ENCODE data around the gene LHFPL2.

The LHFPL2 gene

DNA sequence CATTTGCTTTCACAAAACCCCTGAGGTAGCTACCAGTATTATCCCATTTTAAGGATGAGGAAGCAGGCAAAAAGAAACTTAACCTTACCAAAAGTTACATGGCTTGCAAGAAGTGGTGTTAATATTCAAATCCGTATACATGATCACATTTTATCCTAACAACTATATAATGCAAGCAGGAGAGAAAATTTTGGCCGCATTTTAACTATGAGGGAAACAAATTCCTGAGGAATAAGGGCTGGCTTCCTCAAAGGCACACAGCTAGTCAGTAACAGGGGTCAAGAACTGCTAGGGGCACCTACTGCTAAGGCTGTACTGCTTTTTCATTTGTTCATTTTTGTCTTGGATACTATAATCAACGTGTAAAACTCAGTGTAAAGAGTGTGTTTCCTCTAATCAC, 81.0 kb downstream of the LHFPL2 start:
- no peak for DNase-seq (ENCODE audit: low spot score)

DNA sequence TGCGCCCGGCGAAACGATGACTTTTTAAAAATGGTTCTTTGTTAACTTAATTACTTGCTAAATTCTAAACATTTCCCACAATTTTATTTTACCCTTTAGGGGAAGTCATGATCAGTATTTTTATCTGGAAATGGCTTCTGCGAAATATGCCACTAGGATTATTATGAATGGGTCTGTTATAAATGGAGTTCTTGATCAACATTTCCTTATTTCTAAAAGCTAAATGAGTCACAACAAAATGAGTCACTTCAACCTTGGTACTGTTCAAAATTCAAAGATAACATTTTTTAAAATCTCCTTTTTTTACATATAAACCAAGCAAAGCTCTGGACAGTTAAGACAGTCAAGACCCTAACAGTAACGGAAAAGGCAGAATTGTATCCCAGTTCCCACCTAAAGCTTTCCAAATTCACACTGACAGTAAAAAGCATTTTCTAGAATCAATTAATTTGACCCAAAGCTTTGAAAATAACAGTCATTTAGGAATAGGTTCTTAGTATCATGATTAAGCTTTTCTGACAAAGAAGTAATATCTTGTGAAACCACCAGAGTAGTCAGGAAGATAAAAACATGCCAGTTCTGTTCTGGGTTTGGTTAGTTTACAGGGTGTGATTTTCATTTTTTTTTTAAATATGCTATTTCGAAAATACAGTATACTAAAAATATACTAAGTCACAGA, 81.7 kb downstream of the LHFPL2 start:
- no peak for DNase-seq (ENCODE audit: low spot score)

DNA sequence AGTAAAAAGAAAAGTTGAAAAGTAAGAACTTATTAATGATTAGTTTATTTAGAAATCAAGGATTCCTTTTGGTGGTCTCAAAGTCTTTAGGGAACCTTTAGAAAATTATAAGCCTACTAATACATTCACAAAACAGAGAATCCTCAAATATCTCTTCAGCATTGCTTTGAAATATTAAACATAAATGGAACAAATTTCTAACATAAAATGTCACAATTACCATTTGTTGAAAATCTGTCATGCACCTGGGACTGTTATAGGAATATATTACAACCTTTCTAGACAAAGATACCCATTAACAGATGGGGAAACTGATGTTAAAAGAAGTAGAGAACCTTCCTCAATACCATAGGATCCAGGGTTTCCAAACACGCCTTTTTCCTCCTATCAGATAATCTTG, 83.2 kb downstream of the LHFPL2 start:
- no peak for DNase-seq (ENCODE audit: low spot score)

DNA sequence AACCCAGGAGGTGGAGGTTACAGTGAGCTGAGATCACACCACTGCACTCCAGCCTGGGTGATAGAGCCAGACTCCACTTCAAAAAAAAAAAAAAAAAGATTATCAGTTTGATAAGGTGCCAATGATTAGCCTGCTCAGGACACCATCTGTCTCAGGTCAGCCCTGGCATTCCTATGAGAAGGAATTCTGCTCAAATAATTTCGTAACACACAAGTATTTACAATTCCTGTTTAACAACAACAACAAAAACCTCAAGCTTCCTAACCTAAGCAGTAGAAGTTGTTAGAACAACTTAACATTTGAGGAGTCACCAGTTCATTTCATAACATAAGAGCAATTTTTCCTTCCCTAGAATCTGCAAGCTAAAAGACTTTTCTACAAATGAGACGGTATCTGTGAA, 85.0 kb downstream of the LHFPL2 start:
- DNase-seq (ENCODE audit: low spot score), result peak; percentile 48

DNA sequence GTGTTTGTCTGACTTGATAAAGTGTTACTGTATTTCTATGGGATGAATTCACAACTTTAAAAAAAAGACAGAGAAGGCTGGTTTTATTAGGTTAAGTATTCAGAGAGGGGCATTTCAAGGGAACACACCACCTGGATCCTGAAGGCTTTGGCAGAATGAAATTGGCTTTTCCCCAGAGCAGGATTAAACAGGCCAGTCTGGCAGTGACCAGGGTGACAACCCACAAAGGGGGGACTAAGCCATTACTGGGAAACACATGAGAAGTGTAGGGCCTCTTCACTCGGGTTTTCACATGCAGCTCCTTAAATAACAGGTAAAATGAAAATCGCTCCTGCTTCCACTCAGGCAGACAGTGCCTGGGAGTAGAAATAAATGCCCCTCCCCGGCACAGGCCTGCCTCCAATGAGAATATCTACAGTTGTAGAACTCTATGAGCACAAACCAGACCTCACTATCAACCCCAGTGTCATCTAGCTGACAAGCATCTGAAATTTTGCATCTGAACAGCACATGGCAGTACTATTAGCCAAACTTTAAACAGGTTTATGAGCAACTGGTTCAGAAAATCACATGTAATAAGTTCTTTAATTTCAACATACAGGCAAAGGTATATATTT, 85.8 kb downstream of the LHFPL2 start:
- peak; percentile 88 for DNase-seq (ENCODE audit: low spot score)

DNA sequence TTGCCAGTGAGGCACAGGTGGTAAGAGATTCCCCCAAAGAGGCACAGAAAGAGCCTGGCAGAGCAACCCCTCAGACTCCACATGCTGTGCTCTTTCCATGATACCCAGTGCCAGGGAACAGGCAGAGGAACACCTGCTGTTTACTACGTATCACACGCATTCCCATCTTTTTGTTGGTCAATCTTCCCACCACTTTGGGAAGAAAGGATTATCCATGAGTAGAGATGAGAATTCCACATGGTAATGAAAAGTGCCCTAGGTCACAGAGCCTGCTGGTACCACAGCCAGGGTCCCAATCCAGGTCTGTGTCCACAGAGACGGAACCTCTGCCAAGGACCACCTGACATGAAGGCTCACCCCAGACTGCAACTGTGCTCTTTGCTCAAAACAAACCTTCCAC, 86.6 kb downstream of the LHFPL2 start:
- peak; percentile 34 for DNase-seq (ENCODE audit: low spot score)

DNA sequence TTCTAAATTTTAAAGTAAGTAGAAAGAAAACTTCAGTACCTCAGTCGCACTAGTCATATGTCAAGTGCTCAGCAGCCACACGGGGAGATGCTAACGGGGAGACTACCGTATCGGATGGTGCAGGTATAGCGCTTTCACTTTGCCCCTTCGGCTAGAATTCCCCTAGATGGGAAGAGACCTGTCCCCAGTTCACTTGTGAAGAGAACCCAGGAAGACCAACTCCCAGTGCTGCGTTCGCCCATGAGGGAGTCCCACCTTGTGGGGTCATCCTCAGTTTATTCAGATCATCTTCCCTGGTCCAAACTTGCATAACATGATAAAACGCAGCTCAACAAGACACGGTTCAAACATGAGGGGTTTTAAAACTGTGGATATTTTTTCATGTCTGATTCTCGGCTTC, 87.3 kb downstream of the LHFPL2 start:
- DNase-seq (ENCODE audit: low spot score), result no peak

DNA sequence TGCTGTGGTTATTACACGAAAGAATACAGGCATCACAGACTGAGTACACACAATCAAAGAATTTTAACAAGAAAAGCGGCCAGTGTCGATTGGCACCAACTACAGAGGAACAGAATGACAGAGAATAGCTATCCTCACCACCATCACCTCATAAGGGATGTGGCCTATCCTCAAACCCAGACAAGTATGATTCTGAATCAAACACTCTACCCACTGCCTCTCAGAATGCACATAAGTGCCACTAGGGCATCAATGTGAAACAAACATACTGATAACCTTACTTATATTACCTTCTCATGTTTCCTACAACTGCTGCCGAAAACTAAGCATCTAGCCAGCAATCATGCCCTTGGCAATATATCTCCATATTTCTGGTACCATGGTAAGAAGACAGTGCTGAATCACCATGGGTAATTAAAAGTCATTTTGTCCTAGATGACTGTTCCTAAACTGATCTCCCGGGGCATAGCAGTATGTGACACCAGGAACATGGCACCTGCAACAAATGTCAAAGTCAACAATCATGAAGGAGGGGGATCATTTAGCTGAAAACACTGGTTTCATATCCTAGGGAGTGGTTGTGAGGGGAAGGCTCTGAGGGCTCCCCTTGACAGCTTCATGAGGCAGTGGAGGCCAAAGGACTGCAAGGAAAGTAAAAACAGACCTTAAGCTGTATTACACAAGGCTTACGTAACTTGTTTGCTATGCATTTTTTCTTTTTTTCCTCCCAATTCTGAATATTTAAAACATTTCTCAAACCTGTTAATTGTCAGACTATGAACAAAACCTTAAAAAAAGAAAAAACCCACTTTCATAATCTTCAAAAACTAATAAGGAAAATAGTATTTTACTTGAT, 88.3 kb downstream of the LHFPL2 start:
- no peak for DNase-seq (ENCODE audit: low spot score)

DNA sequence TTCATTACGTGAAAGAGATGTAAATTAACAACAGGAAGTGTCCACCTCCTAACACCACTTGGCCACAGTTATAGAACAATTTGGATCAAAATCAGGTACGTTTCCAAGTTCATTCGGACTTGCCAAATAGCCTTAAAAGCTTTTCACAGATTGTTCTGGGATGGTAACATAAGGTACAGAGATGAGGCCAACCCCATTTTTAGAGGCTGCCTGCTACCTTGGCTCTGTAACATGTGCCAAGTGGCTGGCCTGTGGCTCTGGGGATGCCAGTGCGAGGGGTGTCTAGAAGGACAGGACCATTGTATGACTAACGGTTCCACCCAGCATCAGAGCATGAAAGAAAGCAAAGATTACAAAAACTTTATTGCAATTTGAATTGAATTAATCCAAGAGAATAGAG, 91.0 kb downstream of the LHFPL2 start:
- DNase-seq (ENCODE audit: low spot score), result peak; percentile 88

DNA sequence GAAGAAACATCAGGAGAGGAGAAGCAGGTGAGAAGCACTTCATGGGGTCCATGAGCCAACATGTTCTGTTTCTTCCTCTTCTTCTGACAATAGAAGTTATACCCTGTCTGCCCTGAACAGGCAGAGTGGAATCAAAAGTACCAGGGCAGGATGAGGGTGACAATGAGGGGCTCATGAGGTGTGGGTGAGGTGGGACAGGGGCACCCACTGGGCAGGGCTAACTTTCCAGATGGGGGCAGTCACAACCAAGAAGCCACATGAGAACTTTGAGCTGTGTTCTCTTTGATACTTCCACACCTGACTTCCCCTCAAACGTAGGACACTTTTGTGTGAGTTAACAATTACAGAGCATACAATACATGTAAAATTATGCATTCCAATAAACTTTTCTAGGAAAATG, 92.7 kb downstream of the LHFPL2 start:
- no peak for DNase-seq (ENCODE audit: low spot score)

DNA sequence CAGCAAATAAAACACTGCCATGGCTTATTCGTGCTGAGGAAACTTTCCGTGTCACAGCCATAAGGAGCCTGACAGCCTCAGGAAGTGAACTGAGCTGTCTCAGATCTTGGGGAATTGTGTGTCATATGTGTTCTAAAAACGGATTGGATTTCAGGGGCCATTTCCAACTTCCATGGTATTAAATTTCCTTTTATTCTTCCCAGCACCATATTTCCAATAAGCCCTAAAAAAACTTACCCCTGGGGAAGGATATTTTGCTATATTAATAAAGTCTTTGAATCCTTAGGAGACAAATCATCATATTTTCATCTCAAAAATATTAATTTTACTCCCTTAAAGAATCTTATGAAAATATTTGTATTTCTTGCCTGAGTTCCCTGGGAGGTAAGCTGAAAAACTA, 93.9 kb downstream of the LHFPL2 start:
- no peak for DNase-seq (ENCODE audit: low spot score)

DNA sequence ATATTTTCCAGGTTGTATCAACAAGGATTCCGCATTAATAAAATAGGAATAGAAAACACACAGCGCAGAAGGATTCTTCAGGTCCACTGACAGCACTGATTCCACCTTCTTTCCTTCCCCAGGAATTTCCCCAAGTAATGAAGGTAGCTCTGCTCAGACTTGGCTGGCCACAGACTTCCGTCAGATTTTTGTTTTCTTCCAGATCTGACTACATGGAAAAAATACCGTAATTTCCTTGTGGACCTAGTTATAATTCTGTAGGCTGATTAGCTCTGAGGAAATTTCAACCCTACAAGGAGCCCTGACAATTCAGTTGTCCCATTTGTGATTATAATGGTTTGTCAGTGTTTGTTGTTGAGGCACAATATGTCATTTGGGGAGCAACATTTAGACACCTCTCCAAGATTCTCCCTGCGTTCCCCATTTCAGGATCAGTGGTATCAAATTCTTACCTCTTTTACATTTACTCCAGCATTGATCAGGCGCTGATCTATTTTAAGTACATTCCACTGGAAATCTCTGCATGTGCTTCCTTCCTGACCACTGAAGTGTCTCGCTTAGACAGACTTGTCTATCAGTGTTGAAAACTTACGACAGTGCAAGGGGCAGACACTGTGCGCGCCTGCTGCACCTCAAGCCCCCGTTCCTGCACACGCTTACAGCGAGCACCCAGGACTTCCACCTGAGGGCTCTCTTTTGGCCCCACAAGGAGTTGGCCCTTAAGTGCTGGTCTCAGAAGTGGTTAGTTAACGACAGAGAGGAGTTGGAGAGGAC, 94.8 kb downstream of the LHFPL2 start:
- DNase-seq (ENCODE audit: low spot score), result no peak

DNA sequence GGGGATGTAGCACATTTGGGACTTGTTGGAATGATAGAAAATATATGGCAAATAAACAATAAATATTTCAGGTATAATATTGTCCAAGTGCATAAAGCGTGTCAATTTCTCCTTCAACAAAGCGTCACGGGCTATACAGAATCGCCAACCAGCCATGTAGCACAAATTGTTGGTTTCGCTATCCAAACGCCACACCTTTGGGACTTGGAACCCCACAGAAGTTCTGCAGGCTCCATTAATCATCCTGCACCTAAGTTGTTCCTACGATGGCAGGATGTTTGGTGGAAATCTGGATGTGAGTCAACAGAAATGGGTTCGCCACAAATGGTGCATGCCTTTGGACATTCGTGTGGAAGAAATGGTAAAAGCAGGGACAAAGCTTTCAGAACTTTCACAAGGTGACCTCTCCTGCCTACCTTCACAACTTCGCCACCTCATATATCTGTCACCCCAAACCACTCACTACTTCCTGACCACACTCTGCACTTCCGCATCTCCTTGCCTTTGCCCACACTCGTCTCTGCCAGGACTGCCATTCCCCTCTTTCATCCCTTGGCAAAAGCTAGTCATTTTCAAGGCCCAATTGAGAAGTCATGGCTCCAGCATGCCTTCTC, 95.7 kb downstream of the LHFPL2 start:
- no peak for DNase-seq (ENCODE audit: low spot score)

DNA sequence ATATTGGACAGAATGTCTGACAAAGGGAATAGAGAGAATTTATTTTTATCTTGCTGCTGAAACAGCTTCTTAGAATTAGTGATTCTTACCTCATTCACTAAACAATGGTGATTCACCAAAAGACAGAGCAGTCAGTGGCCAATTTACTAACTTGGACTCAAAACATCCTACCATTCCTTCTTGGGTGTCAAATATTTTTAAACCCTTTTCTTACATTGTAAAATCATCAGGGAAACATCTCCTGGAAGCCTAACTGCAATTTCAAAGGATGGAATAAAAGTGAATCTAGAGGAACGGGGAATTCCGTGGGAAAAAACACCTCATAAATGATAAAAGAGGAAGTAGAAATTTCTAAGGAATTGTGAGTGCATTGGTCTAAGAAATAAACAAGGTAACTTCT, 97.7 kb downstream of the LHFPL2 start:
- no peak for DNase-seq (ENCODE audit: low spot score)

DNA sequence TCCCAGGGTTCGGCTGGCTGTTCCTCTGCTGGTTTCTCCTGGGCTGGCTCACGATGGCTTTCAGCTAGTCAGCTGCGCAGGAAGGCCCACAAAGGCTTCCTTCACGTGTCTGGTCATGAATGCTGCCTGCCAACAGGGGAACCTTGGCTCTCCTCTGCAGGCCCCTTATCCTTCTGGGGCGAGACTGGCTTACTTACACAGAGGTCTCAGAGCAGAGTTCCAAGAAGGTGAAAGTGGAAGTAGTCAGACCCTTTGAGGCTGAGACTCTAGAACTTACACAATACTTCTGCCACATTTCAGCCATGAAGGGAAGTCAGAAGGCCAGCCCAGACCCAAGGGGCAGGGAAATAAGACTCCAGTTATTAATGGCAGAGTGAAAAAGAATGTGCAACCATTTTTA, 99.5 kb downstream of the LHFPL2 start:
- no peak for DNase-seq (ENCODE audit: low spot score)

DNA sequence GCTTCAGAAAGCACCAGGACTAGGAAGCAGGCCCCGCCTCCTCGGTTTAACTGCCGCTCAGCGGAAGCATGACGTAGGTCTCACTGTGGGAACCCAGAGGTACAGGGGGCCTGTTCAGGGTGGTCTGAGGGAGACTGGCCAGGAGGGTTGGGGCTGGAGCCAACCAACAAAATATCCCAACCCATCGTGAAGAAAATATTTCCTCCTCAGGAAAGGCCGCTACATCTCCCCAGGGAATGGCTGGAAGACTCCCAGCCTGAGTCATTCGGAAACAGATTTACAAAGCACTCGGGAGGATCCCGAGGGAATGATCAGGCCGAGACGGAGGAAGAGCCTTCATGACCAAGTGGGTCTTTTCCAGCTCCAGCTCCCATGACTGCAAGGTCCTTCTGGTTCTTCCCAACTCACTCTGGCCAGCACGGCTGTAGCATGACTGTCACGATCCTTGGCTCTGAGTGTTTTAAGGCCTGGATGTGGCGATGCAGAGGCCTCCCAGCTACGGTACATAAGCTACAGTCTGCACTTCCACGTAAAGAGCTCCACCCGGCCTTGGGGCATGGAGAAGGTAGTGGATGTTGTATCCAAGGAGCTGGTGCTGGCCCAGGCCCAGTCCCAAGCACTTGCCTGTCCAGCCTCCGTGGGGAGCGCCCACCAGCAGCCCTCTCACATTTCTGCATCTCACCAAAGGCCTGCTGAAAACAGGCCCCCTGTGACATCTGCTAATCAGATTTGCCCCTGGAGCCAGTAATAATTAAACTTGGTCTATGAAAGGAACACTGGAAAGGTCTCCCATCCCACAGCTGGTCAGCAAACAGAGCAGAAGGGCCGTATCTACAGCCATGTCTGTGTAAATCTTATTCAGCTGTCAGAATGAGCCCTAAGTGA, 100.6 kb downstream of the LHFPL2 start:
- DNase-seq (ENCODE audit: low spot score), result no peak

DNA sequence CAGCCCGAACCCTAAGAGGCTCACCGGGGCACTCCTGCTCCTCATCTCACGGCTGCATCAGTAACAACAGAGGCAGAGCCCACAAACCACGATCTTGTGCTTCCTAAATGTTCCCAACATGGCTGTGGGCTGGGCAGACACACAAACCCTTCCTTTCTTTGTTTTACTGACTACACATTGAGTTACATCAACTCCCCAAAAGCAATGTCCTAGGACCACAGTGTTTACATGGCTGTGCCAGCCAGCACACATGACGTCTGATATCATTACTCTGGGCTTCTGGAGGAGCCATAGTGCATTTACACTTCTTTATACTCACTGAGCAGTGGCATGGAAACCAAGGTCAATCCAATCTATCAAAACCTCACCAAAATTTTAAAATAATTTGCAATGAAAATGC, 101.4 kb downstream of the LHFPL2 start:
- DNase-seq (ENCODE audit: low spot score), result no peak

DNA sequence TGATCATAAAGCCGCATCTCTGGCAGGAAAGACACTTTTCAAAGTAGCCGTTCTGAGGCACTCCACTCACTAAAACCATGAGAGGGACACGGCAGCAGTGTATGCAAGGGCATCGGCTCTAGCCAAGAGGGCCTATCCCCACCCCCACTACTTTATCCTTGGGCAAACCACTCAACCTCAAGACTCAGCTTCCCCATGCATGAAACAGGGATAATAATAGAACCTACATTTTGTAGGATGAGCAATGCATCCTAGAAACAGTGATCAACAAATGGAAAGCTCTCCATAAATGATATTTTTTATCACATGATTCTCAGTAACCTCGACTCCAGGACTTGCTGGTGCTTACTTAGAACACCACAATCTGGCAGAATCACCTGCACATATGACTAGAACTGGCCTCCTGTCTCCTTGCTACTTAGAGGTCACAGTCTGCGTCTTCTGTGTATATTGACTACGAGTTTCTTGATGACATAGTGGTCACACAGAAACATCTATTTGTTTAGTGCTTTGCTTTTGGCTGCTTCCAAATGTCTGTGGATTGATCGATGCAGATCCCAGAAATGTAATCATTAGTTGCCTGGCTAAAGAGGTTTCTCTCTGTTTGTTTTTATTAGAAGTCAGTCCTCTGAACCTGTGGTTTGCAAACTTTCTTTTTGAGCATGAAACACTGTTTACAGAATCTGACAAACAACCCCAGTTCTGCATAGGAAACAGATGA, 102.1 kb downstream of the LHFPL2 start:
- no peak for DNase-seq (ENCODE audit: low spot score)

DNA sequence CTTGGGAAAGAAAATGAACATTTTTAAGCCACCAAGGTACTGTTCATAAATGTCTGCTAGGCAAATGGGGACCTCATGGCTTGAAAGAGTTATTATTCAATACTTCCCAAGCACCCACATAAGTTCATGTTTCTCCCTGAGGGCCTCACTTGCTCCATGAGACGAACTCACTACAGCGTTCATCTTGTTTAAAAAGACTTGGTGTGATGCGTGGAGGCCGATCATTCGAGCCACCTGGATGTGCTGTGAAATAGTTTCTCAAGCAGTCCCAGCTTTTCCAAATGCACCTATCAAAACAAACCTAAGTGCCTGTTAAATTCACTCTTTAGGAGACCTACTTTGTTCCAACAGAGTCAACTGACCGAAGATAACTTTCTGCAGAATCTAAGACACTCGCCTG, 103.2 kb downstream of the LHFPL2 start:
- DNase-seq (ENCODE audit: low spot score), result no peak

DNA sequence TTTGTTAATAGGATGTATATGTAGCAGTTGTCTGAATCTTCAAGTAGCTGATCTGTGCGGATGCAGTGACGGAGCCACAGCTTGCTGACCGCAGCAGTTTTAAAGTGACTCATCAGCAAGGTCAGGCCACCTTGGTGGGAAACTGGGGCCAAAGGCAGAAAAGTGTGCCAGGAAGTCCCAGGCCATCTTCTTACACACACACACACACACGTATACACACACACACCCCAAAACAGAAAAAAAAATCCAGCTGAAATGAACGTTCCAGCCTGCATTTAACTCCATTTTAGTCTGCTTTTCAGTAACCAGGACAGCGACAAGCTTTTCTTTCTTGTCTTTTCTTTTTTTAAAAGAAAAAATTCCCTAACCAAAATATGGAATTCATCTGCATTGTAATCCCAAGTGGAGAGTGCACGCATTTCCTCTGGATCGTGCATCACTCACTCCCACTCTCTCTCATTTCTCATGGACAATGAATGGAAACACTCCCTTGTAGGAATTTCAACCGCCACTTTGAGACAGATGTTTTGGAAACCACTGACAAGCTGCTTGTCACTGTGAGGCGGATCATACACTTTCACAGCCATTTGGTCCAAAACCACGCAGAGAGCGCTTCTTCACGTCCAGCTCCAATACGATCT, 103.9 kb downstream of the LHFPL2 start:
- DNase-seq (ENCODE audit: low spot score), result no peak

Data from cerebellar cortex (tissue), 1 donor.